ENCODE data around the gene SMARCA2.

DNA sequence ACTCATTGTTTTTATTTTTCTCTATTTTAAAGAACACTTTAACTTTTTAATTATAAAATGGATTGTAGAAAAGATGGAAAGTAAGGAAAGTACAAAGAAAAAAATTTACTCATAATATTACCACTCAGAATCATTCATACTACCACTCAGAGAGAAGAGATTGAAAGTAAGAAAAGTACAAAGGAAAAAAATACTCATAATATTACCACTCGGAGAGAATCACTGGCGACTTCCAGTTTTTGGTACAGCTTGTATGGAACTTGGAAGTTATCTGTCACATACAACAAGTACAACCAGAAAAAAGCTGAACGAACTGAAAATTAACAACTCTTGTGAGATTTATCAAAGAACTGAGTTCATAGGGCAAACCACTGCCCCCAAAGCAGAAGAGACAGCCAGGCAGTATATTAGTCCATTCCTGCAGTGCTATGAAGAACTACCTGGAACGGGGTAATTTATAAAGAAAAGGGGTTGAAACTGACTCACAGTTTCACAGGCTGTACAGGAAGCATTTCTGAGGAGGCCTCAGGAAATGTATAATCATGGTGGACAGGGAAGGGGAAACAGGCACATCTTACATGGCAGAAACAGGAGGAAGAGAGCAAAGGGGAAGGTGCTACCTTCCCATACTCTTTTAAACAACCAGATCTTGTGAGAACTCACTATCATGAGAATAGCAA is 183.9 kb downstream of the SMARCA2 start:
- TF ChIP-seq EZH2phosphoT487 (IDR thresholded peaks at IDR 0.05; ENCODE audit: low read length) = no peak
- TF ChIP-seq, protein P1, sequence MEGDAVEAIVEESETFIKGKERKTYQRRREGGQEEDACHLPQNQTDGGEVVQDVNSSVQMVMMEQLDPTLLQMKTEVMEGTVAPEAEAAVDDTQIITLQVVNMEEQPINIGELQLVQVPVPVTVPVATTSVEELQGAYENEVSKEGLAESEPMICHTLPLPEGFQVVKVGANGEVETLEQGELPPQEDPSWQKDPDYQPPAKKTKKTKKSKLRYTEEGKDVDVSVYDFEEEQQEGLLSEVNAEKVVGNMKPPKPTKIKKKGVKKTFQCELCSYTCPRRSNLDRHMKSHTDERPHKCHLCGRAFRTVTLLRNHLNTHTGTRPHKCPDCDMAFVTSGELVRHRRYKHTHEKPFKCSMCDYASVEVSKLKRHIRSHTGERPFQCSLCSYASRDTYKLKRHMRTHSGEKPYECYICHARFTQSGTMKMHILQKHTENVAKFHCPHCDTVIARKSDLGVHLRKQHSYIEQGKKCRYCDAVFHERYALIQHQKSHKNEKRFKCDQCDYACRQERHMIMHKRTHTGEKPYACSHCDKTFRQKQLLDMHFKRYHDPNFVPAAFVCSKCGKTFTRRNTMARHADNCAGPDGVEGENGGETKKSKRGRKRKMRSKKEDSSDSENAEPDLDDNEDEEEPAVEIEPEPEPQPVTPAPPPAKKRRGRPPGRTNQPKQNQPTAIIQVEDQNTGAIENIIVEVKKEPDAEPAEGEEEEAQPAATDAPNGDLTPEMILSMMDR (IDR thresholded peaks at IDR 0.05; ENCODE audit: low read length) = no peak
- no peak for TF ChIP-seq EZH2 (optimal IDR thresholded peaks at IDR 0.05; ENCODE audit: low read depth, low read length)

Data from MM.1S (cell line).